Measurements from ENCODE around the gene KMT2E.
A peak's percentile ranks its signal among the peaks of the same experiment; 100 is the strongest.

Gene KMT2E

GRCh38 chr7:105000927-105001336, 13.1 kb upstream of the KMT2E start:
- H3K4me1 ChIP-seq (ENCODE audit: control insufficient read depth, insufficient read depth, low read length), result peaks cover 3% of the 10 kb centered on the region; the same call in 1 of the 2 replicates
- CTCF ChIA-PET, result interaction anchor here (0.6 kb wide), 1 partner anchor 624 kb away, joined by 3 read pairs; no protein-coding TSS in a partner anchor
- TF ChIP-seq GLIS2 (tag by site-specific recombination; IDR thresholded peaks at IDR 0.05) (peak; percentile 67), ZNF211 (tag by site-specific recombination; IDR thresholded peaks at IDR 0.05; ENCODE audit: low read depth) (no peak), HIC1 (tag by site-specific recombination; IDR thresholded peaks at IDR 0.05) (peak; percentile 58; the same call in 1 of the 2 replicates)
- no peak overlapping the region for H3K4me3 ChIP-seq (ENCODE audit: low read depth, low read length)
- H3K36me3 ChIP-seq (ENCODE audit: control insufficient read depth in 2 of 2, insufficient read depth in 1 of 2, low read length in 2 of 2), result peaks cover 3 to 4% of the 10 kb centered on the region in 2 experiments; a peak in 1 of 3 replicates
- POLR2A ChIA-PET, result interaction anchor here (1.0 to 1.5 kb wide), 2 partner anchors 11 to 13 kb away, joined by 3 to 4 read pairs; partner anchors contain the start of gene KMT2E
- H3K9me3 ChIP-seq (ENCODE audit: control insufficient read depth, insufficient read depth, low read depth, low read length), result no peaks in the 10 kb centered on the region
- H3K27ac ChIP-seq (ENCODE audit: extremely low read depth, low read depth, low read length), result no peak overlapping the region

GRCh38 chr7:105001652-105002184, 12.3 kb upstream of the KMT2E start:
- CTCF ChIA-PET, result no interaction called here
- POLR2A ChIA-PET, result interaction anchor here (0.6 to 1.5 kb wide), 3 partner anchors 10 to 518 kb away, joined by 3 to 4 read pairs (median 3); partner anchors contain the start of gene KMT2E
- Histone ChIP-seq H3K4me3 (ENCODE audit: low read depth, low read length) (no peak overlapping the region), H3K36me3 (ENCODE audit: control insufficient read depth in 2 of 2, insufficient read depth in 1 of 2, low read length in 2 of 2) (peaks cover 3 to 6% of the 10 kb centered on the region in 2 experiments; a peak in 1 of 3 replicates), H3K9me3 (ENCODE audit: control insufficient read depth, insufficient read depth, low read depth, low read length) (no peaks in the 10 kb centered on the region), H3K4me1 (ENCODE audit: control insufficient read depth, insufficient read depth, low read length) (peaks cover 3% of the 10 kb centered on the region; the same call in 1 of the 2 replicates), H3K27ac (ENCODE audit: extremely low read depth, low read depth, low read length) (no peak overlapping the region)
- no peak for TF ChIP-seq ZNF513 (tag by site-specific recombination; IDR thresholded peaks at IDR 0.05)
- peak; percentile 93 for TF ChIP-seq ZNF121 (tag by site-specific recombination; IDR thresholded peaks at IDR 0.05)

GRCh38 chr7:105003275-105003674, 10.7 kb upstream of the KMT2E start:
- Histone ChIP-seq H3K9me3 (ENCODE audit: control insufficient read depth, insufficient read depth, low read depth, low read length) (no peaks in the 10 kb centered on the region), H3K27ac (ENCODE audit: extremely low read depth, low read depth, low read length) (0 out of 2 replicates have a peak overlapping the region, but pooled peaks have one; percentile 7), H3K4me1 (ENCODE audit: control insufficient read depth, insufficient read depth, low read length) (peaks cover 6% of the 10 kb centered on the region; the same call in 1 of the 2 replicates), H3K36me3 (ENCODE audit: control insufficient read depth in 2 of 2, insufficient read depth in 1 of 2, low read length in 2 of 2) (peaks cover 0 to 6% of the 10 kb centered on the region in 2 experiments; a peak in 2 of 3 replicates), H3K4me3 (ENCODE audit: low read depth, low read length) (no peak overlapping the region)
- ChIA-PET POLR2A (interaction anchor here (1.0 to 1.1 kb wide), 3 partner anchors 9 to 19 kb away, joined by 3 to 4 read pairs (median 3); partner anchors contain the start of gene KMT2E), CTCF (interaction anchor here (1.1 to 1.4 kb wide), 2 partner anchors 14 to 22 kb away, joined by 3 read pairs; no protein-coding TSS in a partner anchor)
- TF ChIP-seq HOXD13 (CRISPR knock-in tag; IDR thresholded peaks at IDR 0.05; ENCODE audit: borderline replicate concordance) (no peak), ZNF610 (tag by site-specific recombination; IDR thresholded peaks at IDR 0.05; ENCODE audit: borderline replicate concordance) (no peak), ZFP41 (tag by site-specific recombination; IDR thresholded peaks at IDR 0.05; ENCODE audit: borderline replicate concordance) (no peak), ZNF645 (tag by site-specific recombination; IDR thresholded peaks at IDR 0.05) (no peak), ZBTB6 (tag by site-specific recombination; IDR thresholded peaks at IDR 0.05) (no peak), ZFP37 (tag by site-specific recombination; IDR thresholded peaks at IDR 0.05) (no peak), ZNF660 (tag by site-specific recombination; IDR thresholded peaks at IDR 0.05) (peak; percentile 38; the same call in 1 of the 2 replicates), MYNN (tag by site-specific recombination; IDR thresholded peaks at IDR 0.05; ENCODE audit: borderline replicate concordance) (no peak), ZNF366 (tag by site-specific recombination; conservative IDR thresholded peaks at IDR 0.05) (0 out of 2 replicates have a peak, but pooled peaks have one; percentile 12), ZNF24 (tag by site-specific recombination; IDR thresholded peaks at IDR 0.05) (no peak), ZNF362 (tag by site-specific recombination; IDR thresholded peaks at IDR 0.05) (peak; percentile 84; the same call in 1 of the 2 replicates), ZNF175 (tag by site-specific recombination; IDR thresholded peaks at IDR 0.05) (no peak), ZNF239 (tag by site-specific recombination; IDR thresholded peaks at IDR 0.05) (no peak), ZNF391 (tag by site-specific recombination; IDR thresholded peaks at IDR 0.05; ENCODE audit: borderline replicate concordance, low read depth) (no peak), ZNF350 (tag by site-specific recombination; IDR thresholded peaks at IDR 0.05) (no peak), ZNF416 (tag by site-specific recombination; IDR thresholded peaks at IDR 0.05) (no peak), GLIS1 (tag by site-specific recombination; IDR thresholded peaks at IDR 0.05) (peak; percentile 34; the same call in 1 of the 2 replicates), ZBTB17 (tag by site-specific recombination; IDR thresholded peaks at IDR 0.05) (peak; percentile 66)

All from HEK293 (cell line).